Measurements from ENCODE around the gene VEGFA.

The VEGFA gene

DNA sequence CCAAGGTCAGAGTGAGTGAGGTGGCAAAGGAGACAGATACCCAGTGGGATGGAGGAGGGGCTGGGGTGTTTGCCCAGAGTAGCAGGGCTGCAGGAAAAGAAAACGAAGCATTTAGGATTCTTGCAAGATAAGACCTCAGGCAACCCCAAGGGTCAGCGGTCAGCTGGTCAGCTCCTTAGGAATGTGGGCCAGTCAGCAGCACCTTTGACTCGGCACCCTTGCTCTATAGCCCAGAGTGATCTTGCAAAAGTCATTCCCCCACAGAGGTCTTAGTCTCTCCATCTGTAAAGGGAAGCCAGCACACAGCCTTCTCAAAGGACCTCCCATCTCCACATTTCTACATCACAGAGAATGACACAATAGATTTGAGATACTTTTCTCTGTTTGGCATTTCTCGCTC lies 56.7 kb downstream of the VEGFA start:
- DNase-seq, result no peak

DNA sequence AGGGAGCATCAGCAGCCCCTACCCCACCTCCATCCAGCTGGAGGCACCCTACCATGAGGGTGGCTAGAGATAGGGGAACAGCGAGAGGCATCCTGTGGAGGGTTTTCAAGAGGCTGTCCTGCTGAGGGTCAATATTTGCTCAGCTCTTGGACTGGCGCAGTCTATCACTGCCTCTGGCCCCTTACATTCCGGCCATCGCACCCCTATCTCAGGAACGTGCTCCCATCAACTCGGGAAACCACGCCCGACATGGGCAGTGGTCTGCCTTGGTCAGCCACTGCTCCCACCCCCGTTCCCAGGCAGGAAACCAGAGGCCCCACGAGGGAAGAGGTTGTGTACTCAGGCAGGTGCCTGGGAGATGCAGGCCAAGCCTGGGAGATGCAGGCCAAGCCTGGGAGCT lies 57.9 kb downstream of the VEGFA start:
- no peak for DNase-seq

DNA sequence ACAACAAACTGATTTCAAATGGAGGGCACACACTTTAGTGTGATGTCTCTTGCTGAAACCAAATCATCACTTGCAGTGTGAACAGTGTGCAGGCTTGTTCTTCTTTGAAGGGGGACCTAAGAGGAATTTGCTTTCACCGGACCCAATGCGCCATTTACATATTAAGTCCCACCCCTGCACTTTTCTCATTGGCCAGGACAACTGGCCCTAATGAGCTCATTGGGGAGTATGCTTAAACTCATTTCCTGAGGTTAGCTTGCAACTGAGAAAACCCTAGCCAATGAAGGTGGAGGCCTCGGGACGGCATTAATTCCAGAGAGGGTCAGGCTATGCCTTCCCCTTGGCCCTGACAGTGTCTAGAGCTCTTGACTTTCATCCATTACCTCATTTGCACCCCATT lies 58.7 kb downstream of the VEGFA start:
- DNase-seq, result no peak

DNA sequence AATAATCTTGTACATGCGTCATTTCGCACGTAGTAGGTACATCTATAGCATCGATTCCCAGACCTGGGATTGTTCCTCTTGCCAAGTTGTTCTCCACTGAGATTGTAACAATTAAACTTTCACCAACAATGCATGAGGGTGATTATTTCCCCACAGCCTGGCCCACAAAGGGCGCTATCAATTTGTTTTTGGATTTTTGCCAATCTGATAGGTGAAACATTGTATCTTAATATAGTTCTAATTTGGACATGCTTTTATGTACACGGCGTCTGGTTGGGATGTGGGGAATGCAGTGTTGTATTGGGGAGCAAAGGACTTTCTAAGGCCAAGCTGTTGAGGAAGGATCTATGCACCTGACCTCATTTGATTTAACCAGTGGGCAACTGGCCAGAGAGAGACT lies 59.5 kb downstream of the VEGFA start:
- DNase-seq, result no peak

DNA sequence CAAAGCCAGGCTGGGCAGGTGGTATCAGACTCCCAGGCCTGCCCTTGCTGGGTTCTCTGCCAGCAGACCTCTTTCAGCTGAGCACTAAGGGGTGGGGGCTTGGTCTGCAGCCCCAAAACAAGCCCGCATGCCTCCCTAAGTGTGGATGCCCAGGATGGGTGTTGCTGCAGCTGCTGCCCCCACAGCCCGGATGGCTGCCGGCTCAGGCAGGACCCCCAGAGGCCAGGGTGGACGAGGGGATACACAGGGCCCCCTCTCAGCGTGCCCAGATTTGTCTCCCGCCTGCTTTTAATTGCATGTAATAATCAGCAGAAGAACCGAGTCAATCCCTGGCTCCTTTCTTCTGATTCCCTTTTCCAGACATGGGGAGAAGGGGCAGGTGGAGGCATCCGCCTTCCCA lies 60.8 kb downstream of the VEGFA start:
- no peak for DNase-seq

DNA sequence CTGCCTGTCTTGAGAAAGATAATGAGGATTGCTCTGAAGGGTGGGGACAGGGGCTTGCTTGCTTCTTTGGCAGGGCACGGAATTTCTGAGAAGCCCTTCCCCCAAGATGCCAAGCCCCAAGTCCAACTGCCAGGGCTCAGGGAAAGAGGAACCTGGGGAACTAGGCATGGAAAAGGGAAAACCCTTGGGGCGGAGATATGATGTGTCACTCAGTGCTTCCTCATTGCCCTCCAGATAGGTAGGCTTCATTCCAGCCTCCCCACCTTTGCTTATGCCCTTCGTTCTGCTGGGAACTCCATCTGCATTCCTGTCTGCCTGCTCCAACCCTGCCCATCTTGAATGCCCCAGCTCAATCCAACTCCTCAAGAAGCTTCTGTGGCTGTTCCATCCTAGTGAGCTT lies 61.2 kb downstream of the VEGFA start:
- no peak for DNase-seq

DNA sequence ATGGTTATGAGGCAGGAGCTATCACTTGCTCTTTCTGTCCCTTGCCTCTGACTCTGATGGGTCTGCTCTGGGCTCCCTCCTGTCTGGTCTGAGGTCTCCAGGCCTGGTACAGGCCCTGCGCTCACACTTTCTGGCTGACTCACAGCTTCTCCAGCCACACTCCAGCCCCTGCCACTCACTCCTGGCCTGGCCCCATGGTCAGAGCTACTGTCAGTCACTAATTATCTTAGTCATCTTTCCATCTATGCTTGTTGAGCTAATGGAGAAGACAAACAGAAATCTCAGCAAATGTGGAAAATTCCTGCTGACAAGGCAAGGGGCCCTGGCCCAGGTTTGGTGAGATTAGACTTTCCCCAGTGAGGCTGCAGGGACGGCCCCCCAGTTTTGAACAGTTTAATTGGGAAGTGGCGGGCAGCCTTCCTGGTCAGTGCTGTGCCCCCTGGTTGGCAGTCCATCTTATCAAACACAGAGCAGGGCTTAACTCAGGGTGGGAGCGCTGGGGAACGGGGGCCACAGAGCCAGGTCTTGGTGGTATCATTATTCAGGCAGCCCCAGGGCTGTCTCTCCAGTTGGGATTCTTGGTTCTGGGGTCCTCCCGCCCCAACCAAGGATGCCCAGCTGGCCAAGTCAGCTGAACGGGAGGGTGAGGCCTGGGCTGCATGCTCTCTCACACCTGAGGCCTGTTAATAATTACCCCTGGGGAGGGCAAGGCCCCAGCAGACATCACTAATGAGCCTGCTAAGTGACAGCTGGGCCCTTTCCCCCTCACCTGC lies 63.4 kb downstream of the VEGFA start:
- DNase-seq, result no peak

DNA sequence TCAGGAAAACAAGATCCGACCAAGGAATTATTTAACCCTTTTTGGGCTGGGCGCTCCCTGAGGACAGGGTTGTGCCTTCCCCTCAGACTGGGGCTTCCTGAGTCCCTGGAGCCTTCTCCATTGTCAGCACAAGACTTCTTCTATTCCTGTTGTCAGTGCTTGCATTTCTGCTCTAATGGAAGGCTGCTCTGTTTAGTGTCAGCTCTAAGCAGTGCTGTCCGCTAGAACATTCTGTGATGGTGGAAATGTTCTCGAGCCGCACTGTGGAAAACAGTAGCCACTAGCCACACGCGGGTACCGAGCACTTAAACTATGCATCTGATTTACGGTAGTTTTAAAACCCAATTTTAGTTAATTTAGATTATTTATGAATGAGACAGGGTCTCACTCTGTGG lies 64.0 kb downstream of the VEGFA start:
- no peak for DNase-seq

DNA sequence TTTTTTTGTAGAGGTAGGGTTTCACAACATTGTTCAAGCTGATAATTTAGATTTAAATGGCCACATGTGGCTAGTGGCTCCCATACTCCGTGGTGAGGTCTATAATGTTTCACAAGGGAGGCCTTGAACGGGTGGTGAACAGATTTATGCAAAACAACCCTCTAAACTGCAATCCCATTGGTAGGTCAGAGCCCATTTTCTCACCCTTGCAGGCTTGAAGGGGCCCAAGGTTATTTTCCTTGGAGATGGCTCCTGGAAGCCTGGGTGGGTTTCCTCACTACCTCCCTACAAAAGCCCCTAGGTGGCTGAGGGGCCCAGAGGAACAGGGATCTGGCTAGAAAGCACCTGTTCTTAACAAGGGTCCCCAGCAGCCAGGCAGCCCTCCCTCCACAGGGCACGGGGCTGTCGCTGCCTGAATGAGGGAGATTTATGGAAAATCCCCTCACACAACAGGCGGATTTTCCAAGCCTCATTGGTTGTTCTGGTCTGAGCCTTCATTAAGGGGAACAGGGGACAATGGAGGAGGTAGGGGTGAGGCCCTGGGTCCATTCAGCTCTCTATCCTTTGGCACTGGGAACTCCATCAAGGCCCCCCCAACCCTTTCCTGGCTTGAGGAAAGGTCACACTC lies 64.6 kb downstream of the VEGFA start:
- no peak for DNase-seq

DNA sequence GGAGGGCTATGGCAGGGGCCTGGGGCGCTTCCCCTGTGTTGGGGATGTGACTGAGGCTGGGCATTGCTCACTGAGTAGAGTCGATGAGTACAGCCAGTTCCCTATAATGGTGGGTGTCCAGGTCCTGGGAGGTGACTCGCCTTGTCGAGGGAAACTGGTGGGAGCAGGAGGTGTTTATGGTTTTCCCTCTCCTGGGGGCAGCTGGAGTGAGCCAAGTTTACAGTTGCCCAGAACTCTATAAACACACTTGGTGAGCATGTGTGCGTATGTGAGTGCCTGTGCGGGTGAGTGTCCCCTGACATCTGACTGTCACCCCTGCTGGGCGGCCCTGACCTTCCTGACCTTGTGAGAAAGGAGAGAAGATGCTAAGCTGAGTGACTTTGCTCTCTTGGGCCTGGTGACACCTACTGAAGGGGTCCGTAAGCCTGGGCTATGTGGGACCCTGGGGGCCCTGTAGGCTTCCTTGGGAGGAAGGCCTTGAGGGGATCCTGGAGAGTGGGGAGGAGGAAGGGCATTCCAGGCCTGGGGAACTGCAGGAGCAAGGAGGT lies 65.9 kb downstream of the VEGFA start:
- DNase-seq, result no peak
